Epidermal melanocyte (primary cell): ENCODE measurements around the gene GRK5.
A peak's percentile ranks its signal among the peaks of the same experiment; 100 is the strongest.
"Not testable (repeated sequence)": the region's sequence is repeated elsewhere in the genome, so short reads cannot be mapped to it uniquely, and the experiment has no call there.

Experiments used
- DNase-seq: peaks from one replicate; pipeline ENCODE4 v3.0.0; 2011; ENCODE audit warnings: low spot score; ENCODE audit not compliant: insufficient read length

GRK5 gene

DNA sequence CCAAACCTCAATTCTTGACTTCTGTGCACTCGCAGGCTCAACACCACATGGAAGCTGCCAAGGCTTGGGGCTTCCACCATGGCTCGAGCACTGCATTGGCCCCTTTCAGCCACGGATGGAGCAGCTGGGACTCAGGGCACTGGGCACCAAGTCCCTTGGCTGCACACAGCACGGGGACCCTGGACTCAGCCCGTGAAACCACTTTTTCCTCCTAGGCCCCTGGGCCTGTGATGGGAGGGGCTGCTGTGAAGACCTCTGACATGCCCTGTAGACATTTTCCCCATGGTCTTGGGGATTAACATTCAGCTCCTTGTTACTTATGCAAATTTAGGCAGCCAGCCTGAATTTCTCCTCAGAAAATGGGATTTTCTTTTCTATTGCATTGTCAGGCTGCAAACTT is 227.6 kb downstream of the GRK5 start:
- DNase-seq = not testable (repeated sequence)

- no peak for DNase-seq
Observed at GRCh38 chr10:119438717-119439116, 231.3 kb downstream of the GRK5 start.

DNA sequence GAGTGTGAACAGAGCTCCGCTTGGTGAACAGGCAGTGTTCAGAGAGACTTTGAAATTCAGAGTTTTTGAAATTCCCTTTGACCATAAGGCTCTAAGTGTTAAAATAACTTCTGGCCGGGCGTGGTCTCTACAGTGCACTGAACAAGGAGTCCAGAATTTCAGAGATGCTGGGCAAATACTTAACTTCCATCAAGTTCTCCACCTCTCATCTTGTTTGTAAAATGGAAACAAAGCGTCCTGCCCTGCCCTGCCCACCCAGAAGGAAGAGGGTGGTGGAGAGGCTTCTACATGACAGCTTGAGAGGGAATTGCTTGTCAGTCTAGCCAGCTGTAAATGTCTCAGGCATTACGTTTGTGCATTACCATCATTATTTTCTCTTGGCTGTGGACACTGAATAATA is 232.6 kb downstream of the GRK5 start:
- no peak for DNase-seq

DNA sequence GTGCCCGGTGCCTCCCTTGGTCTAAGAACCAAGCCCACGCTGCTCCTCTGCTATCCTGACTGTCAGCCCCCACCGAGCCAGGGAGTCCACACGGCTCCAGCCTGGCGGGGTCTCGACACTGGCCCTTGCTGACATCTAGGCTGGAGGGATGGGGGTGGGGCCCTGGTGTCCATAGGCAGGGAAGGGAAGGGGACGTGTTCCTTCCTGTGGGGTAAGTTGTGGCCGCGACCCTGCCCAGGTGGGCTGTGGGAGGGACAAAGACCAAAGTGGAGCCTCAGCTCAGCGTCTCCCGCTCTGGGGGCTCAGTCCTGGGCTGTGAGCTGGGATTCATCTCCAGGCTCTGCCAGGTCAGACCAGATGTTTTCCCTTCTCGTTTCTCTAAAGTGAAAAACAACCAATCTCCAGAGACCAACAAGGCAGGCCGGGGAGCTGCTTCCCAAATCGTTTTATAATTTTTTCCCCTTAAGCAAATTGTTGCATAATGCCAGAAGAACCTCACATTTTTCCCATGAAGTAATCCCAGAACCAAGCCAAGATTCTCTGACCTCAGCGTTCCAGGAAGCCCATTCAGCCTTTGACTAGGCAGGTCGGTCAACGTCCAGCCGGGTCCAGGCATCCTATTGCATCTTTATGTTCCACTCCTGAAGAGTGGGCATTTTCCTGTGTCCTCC is 233.9 kb downstream of the GRK5 start:
- no peak for DNase-seq

- DNase-seq = no peak
Observed at GRCh38 chr10:119441921-119442757, 234.8 kb downstream of the GRK5 start.

GRCh38 chr10:119442758-119443060 is 235.3 kb downstream of the GRK5 start:
- no peak for DNase-seq

- DNase-seq = no peak
Observed at GRCh38 chr10:119443441-119443840, 236.1 kb downstream of the GRK5 start.

DNA sequence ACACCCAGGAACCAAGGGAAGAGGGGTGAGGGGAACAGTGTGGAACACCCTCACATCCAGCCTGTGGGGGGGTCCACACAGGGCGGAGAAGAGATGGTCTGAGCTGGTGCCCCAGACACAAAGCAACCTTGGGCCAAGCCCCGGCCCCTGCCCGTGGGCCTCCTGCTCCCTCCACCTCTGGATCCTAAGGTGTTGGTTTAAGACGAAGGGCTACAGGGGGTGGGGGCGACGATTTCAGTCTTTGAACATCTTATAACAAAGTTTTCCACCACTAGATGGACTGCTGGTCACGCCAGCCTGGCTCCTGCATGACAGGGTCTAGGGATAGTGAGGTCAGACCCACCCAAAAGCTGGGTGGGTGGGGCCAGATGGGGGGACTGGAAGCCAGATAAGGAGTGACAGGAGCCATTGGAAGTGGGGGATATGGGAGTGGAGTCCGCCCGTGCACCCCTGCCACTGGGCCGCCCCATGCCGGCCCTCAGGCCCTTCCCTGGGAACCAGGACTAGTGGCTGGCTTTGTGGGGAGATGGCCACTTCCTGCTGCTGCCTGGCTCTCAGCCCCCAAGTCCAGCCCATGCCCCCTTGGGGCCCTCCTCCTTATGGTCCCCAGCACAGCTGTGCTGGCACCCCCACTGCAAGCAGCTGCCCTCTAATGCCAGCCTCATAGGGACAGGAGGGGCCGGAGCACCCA is 236.7 kb downstream of the GRK5 start:
- DNase-seq = no peak

DNA sequence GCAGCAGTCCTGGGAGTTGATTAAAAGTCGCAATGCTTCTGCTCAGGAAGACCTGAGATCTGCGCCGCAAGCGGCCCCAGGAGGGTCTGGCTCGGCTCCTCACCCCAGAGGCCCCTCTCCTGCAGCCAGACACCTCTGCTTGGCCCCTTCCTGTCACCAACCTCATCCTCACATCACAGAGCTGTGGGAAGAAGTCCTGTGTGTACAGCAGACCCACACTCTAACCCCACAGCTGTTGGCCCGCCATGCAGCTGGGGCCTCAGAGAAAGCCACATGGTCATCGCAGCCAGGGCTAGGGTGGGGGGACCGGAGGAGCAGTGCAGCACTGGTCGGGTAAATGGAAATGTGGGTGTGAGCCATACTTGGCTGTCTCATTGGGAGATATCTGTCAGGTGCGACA is 237.5 kb downstream of the GRK5 start:
- no peak for DNase-seq

GRCh38 chr10:119445311-119445934 is 238.1 kb downstream of the GRK5 start:
- DNase-seq = peak; percentile 42

- no peak for DNase-seq
Observed at GRCh38 chr10:119445935-119446317, 238.6 kb downstream of the GRK5 start.

GRCh38 chr10:119446441-119447277 is 239.3 kb downstream of the GRK5 start:
- DNase-seq = no peak

- DNase-seq = no peak
Observed at GRCh38 chr10:119447421-119447820, 240.1 kb downstream of the GRK5 start.

DNA sequence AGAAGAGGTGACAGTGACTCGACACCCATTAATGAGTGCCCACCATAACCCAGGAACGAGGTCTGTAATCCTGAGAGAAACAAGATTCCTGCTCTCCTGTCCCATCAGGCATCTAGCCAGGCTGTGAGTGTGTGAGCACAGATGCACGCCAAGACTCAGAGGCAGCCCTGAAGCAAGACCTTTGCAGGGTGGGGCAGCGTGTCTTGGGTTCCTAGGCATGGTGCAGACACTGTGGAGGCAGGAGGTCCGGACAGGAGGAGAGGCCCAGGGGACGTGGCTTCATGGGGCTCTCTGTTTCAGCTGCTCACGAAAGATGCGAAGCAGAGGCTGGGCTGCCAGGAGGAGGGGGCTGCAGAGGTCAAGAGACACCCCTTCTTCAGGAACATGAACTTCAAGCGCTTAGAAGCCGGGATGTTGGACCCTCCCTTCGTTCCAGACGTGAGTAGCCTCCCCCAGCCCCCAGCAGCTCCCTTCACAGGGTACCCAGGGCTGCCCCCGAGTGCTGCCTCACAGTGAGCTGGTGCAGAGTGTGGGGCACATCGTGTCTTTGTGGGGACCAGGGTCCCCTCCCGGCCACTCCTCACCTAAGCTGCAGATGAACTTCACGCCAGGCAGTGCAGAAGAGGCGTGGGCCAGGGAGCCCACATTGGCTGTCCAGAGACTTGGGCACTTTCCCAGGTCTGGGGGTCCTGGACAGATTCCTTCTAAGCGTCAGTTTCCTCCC is 240.6 kb downstream of the GRK5 start:
- no peak for DNase-seq

DNA sequence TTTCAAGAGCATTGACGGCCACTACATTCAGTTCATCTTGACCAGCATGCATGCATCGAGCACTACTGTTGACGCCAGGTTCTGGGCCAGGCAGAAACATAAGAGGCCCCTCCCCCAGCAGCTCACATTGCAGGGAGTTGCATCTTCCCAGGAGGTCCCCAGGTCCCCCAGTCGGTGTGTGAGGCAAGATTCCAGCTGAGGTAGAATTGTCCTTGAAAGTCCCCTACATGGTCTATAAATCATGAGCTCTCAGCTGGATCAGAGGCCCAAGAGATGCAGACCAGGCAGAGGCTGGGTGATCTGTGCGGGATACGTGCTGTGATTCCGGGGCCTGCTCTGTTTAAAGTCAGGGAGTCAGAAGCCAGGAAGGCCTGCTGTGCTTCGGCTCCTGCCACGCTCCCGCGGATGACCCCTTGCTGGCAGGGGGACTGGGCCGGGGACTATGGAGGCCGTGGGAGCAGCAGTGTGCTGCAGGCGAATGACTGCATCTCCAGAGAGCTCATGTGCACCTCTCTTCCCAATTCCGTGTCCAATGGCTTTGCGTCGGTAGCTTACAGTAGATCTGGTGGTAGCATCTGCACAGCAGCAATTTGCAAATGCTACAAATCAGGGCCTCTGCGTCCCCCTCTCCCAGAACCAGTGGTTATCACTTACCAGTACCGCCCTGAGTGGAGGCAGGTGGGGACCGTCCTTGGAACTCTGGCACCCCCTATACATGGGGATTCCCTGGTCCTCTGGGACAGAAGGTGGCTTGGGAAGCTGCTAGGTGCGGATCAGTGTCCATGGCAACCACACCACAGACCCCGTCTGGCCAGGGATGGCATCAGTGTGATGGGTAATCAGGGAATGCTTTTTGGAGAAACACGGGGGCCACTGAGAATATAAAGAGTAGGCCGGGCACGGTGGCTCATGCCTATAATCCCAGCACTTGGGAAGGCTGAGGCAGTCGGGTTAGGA is 241.5 kb downstream of the GRK5 start:
- DNase-seq = no peak

GRCh38 chr10:119449760-119450461 is 242.5 kb downstream of the GRK5 start:
- DNase-seq = peak; percentile 35

DNA sequence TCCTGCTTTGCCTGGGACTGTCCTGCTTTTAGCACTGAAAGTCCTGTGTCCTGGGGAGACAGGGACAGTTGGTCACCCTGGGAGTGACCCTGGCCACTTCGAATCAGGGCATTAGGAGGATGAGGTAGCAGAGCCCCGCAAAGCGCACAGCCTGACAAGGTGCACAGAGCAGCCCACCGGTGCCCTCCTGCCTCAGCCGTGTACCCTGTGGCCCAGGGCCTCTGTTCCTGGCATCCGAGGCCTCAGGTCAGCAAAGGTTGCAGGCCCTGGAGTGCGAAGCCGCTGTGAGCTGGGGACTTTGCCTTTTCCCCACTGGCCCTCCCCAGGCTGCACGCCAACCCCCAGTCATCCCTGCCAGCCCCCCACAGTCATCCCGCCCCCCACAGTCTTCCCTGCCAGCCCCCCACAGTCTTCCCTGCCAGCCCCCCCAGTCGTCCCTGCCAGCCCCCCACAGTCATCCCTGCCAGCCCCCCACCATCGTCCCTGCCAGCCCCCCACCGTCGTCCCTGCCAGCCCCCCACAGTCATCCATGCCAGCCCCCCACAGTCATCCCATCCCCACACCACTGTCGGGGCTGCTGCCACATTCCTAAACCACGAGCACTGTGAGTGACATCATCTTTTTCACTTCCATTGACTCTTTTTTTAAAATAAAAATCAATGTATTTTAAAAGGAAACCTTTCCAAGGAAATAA is 243.4 kb downstream of the GRK5 start:
- DNase-seq = no peak

DNA sequence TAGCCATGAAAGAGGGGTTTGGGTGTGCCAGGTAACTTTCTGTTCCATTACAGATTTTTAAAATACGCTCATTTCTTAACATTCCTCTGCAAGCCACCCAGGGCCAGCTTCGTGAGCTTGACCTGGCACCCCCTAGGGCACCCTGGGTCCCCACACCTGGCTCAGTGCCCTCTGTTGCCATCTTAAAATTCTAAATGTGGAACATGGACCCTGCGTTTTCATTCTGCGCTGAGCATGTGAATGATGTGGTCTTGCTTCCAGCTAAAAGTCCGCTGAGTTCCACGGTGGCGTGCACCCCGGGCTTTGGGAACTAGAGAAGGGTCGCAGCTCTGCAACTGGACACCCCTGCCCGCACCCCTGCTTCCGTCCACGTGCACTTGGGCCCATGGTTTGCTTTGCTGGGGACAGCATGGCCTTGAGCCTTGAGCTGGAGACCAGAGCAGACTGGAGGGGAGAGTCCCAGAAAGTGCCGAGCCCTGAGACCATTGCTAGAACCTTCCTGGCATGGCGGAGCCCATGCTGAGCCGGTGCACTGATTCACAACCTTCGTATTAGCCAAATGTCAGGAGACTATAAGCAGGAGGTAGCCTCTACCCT is 244.0 kb downstream of the GRK5 start:
- no peak for DNase-seq
